Stimulated activated CD8-positive, alpha-beta memory T cell treated with anti-CD3 and anti-CD28 coated beads, Interleukin-12 subunit alpha, Interleukin-12 subunit beta, amount 100 ng/mL, for 24 hours (primary cell): ENCODE data around the gene C16orf89.
"Not testable (repeated sequence)": the region's sequence is repeated elsewhere in the genome, so short reads cannot be mapped to it uniquely, and the experiment has no call there.

Experiments used
- DNase-seq: peaks from one replicate; pipeline ENCODE4 v3.0.0-alpha.2; 2020; ENCODE audit errors: extremely low read depth

The C16orf89 gene

DNA sequence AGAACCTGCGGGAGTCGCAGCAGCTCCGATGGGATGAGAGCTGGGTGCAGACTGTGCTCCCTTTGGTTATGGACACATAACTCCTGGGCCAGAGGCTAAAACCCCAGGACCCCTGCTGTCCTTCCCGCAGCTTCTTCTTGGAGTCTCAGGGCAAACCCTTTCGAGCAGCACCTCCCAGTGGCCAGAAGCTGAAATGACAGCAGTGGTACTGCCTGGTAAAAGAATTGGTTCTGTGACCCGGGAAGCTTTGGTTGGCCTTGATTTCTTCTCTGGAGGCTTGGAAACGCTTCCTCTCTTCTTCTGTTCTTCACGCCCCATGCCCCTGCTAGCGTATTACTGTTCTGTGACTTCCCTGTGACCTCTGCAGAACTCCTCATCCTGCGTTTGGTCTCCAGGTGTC lies 19.0 kb upstream of the C16orf89 start:
- not testable (repeated sequence) for DNase-seq

DNA sequence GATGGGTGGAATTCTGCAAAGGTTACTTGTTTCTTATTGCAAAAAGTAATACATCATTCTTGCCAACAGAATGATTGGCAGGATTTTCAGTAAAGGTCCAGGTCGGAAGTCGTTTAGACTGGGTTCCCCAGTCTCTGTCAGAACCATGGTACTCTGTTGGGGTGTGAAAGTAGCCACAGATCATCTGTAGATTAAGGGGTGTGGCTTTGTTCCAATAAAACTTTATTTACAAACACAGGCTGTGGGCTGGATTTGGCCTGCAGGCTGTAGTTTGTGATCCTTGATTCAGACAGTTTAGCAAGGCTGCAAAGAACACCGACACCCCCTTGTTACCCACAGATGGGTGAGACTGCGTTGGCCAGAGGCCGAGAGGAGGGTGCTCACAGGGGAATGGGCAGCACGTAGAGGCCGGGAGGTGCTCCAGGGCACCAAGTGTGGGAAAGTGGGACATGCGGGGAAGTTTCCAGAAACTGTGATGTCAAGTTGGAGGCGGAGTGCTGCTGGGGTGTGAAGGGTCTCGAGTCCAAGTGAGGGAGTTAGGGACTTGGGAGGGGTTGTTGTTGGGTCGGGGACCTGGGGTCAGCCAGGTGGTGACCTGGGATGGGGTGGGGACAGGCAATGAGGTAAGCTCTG lies 18.5 kb upstream of the C16orf89 start:
- DNase-seq, result not testable (repeated sequence)

DNA sequence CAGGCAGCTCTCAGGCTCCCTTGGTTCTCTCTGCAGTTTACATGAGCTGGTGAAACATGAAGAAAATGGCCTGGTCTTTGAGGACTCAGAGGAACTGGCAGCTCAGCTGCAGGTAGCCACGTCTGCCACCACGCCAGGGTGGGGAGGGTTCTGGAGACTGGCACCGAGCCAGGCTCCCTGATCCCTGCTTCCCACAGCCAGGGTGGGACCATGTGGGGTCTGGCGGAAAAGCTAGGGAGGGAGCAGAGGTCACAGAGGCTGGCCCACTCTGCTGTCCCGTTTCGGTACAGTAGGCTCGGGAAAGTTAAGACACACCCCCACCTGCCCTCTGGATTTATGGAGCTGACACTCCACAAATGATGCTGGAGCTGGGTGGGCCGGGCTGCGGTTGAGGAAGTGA lies 17.9 kb upstream of the C16orf89 start:
- DNase-seq, result not testable (repeated sequence)

DNA sequence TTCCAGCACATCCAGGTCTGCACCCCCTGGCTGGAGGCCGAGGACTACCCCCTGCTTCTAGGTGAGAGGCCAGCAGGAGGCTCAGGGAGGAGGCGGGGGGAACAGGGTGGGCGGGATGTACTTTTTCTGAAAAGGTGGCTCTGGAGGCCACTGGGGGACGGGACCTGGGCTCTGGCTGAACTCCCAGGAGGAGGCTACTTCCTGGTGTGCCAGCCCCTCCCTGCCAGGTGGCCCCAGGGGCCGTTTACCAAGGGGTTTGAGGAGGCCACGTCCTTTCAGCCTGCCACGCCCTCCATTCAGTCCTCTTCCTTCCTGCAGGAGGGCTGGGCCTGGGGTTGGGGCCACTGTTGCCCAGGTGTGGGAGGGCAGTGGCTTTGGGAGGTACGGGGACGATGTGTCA lies 15.2 kb upstream of the C16orf89 start:
- DNase-seq, result not testable (repeated sequence)

DNA sequence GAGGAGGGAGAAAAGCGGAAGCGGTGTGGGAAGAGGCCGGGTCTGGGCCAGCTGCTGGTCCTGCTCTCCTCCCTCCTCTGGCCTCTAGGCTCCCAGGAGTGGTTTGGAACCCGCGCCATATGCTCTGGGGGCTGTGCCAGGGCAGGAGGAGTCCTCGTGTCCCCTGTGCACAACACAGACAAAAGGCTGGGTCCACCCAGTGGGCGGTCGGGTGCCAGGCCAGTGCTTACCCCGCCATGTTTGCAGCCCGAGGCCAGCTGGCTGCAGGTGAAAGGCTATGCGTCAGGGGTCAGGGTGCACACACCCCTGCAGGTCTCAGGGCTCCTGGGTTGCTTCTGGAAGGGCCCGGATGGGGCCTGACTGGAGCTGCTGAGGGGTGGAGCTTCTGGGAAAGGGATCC lies 14.7 kb upstream of the C16orf89 start:
- not testable (repeated sequence) for DNase-seq

DNA sequence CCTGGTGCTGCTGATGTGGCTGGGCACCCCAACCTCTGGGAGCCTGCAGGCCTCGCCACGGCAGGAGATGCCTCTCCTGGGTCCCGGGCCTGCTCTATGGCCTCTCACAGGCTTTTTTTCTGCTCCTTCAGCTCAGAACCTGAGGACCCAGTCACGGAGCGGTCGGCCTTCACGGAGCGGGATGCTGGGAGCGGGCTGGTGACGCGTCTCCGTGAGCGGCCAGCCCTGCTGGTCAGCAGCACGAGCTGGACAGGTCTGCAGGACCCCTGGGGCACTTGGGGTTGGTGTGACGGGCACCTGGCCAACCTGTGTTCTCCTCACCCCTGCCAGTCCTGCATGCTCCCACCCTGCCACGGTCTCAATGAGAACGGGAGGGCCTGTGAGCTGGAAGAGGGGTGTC lies 12.9 kb upstream of the C16orf89 start:
- no peak for DNase-seq

DNA sequence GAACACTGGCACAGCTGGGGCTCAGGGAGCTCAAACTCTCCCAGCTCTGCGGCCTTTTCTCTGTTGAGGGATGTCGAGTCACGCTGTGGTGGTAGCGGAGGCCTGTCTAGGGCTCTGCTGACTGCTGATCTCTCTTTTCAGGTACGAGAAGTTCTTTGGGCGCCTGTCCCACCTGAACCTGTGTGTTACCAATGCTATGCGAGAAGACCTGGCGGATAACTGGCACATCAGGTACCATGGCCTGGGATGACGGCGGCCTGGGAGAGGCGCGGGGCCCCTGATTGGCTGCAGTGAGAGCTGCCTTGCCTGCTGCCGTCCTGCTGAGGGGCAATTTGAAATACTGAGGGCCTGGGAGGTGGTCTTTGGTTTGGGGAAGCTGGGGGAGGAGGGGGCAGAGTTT lies 11.5 kb upstream of the C16orf89 start:
- no peak for DNase-seq

DNA sequence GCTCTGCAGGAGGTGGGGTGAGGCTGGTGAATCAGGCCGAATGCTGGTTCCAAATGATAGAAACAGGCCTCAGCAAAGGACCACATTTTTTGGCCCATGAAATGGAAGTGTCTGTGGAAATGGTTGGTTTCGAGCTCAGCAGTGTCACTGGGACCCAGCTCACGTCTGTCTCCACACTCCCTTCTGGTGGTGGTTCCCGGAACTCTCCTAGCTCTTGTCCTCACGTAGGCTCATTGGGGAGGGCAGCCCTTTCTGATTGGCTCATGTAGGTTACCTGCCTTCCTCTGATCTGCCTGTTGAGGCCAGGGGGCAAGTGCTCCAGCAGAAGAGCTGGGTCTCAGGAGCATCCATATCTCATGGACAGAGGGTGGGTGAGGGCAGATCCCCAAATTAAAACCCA lies 9.9 kb upstream of the C16orf89 start:
- DNase-seq, result no peak

DNA sequence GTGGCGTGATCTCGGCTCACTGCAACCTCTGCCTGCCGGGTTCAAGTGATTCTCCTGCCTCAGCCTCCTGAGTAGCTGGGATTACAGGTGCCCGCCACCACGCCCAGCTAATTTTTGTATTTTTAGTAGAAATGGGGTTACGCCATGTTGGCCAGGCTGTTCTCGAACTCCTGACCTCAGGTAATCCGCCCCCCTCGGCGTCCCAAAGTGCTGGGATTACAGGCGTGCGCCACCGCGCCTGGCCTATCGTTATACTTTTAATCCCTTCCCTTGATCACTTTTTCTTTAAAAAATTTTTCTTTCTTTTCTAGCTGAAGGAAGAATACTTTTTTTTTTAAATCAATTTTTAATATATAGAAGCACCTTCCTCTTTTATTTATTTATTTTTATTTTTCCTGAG lies 8.0 kb upstream of the C16orf89 start:
- DNase-seq, result not testable (repeated sequence)

DNA sequence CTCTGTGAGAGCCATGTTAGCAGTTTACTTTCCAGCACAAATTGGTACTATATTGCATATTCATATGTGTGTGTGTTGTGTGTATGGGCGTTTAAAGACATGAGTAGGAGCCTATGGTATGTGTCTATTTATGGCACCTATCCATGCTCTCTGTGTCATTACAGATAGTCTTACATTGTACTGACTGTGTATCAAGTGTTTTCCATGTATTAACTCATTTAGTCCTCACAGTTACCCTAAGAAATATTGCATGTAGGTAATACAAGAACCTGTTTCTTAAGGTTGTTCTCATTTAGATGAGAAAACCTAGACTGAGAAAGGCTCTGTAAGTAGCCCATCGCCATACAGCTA lies 7.5 kb upstream of the C16orf89 start:
- DNase-seq, result no peak

DNA sequence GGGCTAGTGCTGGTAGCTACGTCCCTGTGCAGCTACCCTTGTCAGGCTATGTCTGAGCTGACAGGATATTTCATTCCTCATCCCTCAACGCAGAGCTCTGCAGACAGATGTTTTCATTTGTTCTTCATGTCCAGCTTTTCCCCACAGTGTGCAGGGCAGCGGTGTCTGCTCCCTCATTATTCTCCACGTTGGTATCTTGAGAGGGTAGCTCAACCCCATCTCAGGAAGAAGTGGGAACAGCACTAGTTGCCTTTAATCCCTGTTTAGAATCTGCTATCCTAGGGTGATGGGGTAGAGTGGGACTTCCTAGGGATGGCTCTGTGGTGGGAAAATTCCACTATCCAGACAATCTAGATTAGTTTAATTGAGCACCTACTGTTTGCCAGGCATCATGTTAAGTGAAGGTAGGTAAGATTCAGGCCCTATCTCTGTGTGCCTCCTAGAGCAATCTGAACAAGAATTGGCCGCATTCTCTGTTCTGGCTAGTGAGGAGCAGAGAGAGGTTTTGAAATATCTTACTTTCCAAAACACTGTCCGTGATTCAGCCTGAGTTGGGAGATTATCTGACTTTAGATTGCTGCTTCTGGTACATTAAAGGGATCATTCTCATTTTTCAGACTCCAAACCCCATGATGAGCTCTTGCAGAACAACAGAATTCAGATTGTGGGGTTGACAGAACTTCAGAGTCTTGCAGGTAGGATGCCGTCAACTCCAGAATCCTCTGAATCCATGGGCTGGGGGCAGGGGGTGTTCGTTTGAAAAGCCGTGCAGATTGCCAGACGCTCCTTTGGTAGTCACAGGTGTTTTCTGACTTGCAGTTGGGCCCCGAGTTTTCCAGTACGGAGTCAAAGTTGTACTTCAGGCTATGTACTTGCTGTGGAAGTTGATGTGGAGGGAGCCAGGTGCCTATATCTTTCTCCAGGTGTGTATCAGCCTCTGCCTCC lies 6.8 kb upstream of the C16orf89 start:
- DNase-seq, result no peak

DNA sequence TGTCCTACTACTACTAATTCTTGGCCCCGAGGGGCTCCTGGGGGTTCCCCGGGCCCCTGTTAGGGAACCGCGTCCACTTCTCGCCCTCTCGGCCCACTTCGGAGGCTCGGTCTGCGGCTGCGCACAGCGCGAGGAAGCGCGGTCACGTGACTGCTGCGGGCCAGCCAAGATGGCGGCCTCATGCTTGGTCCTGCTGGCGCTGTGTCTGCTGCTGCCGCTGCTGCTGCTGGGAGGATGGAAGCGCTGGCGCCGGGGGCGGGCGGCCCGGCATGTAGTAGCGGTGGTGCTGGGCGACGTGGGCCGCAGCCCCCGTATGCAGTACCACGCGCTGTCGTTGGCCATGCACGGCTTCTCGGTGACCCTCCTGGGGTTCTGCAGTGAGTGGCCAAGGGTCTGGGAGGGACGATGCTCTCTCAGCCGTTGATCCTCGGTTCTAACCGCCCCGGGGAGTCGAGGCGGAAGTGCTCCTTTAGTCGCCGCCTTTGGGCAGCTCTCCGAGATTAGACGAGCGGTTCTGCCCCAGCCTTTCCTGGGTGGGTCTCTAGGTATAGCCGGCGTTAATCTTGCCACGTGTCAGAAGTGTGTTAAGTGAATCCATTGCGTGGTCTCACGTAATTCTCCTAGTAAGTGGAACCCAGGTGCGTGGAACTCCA lies 6.1 kb upstream of the C16orf89 start, which contains the start of gene ALG1:
ALG1 (plus strand) TSS at position 163 of the 653 bp plus-strand sequence; CDS start at position 170, 7 bp downstream.
- DNase-seq, result peak; percentile 69

DNA sequence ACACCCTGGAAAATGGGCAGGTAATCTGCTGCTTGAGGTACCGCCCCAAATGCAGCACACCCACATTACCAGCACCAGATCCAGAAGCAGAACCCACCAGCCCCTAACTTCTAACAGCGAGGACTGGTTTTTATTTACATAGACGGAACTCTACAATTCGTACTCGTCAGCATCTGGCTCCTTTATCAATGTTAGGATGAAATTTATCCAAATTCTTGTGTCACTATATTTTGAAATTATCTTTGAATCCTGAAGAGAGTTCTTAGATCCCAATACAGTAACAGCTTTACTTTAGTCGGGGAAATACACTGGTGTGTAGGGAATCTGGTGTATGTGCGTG lies 5.6 kb upstream of the C16orf89 start:
- DNase-seq, result no peak

DNA sequence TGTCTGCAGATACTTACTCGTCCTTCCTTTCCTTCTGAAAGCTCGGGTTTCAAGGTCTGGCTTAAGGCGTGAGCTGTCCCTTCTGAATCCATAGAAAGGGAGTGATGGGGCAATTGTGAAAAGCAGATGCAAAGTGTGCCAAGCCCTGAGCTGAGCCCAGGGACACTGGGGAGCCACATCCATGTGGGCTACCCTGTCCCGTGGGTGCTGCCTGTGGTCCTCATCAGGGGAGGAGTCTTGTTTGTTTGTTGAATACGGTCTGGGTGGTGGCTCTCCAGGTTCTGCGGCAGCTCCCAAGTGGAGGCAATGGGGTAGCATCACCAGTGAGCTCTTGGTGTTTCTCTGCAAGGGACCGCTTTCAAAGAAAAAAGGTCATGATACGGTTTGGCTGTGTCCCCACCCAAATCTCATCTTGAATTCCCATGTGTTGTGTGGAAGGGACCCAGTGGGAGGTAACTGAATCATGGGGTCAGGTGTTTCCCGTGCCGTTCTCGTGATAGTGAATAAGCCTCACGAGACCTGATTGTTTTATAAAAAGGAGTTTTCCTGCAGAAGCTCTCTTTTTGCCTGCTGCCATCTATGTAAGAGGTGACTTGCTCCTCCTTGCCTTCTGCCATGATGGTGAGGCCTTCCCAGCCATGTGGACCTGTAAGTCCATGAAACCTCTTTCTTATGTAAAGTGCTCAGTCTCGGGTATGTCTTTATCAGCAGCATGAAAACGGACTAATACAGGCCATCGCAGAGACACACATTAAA lies 4.9 kb upstream of the C16orf89 start:
- DNase-seq, result no peak

DNA sequence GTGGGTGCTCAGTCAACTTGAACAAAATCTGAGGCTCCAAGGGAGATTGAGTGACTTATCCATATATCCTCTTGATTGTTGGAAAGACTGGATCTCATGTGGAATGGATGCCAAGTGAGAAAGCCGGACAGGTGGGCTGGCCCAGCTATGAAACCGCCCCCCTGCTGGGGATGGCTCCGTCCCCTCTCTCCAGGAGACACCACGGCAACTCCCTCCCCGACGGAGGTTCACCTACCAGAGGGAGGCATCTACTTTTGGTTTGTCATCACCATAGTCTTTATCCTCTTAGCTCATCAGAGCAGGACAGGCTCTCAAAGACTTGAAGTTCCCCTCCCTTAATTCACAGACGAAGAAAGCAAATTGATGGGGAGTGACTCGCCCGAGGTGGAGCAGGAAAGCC lies 4.1 kb upstream of the C16orf89 start:
- no peak for DNase-seq

DNA sequence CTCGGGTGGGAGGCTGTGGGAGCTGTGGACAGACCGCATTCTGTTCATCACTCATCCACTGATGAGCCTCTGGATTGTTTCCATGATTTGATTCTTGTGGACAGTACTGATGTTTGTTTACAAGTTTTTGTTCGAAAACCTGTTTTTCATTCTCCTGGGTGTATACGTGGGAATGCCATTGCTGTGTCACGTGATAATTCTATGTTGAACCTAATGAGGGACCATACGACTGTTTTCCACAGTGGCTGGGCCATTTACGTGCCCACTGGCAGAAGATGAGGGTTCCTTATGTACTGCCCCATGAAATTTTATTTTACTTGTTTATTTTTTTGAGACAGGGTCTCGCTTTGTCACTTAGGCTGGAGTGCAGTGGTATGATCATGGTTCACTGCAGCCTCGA lies 3.3 kb upstream of the C16orf89 start:
- no peak for DNase-seq

DNA sequence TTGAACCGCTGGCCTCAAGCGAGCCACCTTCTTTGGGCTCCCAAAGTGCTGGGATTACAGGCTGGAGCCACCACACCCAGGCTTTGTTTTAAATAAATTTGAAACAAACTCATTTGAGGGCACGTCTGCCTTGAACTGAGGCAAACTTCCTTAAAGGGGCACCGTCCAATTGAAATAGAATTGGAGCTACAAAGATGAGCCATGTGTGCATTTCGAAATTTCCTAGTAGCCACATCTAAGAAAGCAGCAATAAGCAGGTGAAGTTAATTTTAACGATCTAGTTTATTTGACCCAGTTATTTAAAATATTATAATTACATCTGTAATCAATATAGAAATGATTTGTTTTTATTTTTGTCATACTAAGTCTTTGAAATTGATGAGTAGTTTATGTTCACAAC lies 755 bp upstream of the C16orf89 start:
- no peak for DNase-seq

DNA sequence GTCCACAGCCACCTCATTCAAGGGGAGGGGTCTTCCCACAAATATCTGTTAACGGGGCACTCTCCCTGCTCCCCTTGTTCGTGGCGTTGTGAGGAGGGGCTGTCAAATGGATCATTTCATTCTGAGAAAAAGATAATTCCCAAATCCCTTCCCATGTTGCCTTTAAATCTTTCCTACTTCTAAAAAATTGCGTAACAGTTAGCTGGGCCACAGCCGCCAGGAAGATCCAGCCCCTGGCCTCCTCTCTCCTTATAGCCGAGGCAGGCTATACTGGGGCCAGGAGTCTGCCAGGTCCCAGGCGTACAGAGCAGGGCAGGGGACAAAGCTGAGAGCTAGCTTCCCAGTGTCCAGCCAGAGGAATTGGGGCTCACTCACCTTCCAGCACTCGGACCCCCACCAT lies 430 bp downstream of the C16orf89 start:
- no peak for DNase-seq

DNA sequence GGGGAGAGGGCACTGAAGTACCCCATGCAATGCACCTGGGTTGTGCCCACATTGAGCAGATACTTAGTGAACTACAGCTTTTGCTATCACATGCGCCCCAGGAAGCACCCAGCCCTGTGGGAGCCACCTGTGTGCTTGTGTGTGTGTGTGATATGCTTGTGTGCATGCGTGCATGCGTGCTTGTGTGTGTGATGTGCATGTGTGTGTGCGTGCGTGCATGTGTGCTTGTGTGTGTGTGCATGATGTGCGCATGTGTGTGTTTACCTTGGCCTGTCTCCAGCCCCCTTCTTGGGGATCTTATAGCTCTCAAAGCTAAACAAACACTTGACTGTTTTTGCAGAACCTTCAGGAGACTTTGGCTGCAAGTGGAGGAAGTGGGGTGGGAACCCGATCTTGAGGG lies 841 bp downstream of the C16orf89 start:
- DNase-seq, result no peak

DNA sequence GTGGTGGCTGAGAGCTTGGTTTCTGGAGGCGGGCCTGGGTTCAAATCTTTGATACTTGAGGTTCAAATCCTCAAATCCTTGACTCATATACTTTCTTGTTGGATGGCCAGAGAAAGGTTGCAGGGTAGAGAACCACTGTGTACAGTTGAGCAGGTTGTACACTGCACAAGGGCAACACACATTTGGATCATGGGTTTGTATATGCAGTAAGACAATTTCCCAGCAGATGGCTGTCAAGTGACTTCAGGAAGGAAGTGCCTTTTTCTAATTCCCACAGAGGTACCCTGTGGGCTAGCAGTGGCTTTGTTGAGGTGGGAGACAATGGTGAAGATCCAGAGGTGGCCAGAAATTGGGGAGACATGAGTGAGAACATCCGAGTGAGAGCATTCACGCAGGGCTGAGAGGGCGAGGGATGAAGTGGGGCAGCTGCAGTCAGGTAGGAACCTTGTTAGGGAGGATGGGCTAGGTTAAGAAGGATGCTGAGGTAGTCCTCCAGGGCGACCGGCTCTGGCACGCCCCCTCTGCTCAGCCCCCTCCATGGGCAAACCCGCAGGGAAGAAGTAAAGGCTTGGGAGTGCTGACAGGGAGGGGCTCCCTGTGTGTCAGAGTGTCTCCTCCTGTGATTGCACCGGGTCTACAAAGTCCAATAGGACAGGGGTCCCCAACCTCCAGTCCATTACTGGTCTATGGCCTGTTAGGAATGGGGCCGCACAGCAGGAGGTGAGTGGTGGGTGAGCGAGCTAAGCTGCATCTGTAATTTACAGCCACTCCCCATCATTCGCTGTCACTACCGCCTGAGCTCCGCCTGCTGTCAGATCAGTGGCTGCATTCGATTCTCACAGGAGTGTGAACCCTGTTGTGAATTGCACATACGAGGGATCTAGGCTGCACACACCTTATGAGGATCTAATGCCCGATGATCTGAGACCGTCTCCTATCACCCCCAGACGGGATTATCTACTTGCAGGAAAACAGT lies 2.7 kb downstream of the C16orf89 start:
- no peak for DNase-seq

DNA sequence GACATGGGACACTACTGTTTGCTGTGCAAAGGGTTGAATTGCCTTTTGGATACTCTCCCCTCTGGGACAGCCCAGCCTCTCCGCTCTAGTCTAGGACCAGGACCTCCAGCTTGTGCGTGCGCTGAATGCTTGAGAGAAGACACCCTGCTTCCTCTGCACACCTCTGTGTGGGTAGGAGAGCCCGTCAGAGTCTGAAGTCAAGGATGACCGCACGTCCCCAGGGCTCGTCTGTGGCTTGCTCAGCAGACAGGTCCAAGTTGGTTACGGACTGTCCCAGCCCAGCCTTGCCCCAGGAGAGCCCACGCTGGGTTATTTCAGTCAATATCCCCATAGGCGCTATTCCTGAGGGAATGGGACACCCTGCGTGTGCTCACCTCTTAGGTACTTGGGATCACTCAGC lies 3.7 kb downstream of the C16orf89 start:
- DNase-seq, result no peak
